ENCODE results near the gene RBBP4. TPM values are rescaled to one million over a fixed set of nuclear protein-coding genes. Genes with fewer than 3 reads are reported as not detected.

The RBBP4 gene
- total RNA-seq, 2 donors from 2014 or later, result 521 to 678 TPM

DNA sequence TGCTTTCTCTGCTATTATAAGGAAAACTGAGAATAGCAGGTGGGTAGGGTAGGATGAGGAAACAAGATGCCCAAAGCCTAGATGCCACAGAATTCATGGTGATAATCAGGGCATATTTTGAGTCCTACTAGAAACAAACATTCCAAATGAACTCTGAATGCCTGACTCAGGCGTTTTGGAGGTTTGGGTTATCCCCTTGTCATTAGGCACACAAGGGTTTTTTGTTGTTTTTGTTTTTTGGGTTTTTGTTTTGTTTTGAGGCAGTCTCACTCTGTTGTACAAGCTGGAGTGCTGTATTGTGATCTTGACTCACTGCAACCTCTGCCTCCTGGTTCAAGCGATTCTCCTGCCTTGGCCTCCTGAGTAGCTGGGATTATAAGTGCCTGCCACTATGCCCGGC is 32.4 kb downstream of the RBBP4 start:
- Histone ChIP-seq H3K4me3 (ENCODE audit: low read length) (no peak overlapping the region), H3K9me3 (ENCODE audit: control insufficient read depth, low read length) (no peaks in the 10 kb centered on the region), H3K36me3 (ENCODE audit: control insufficient read depth, insufficient read depth, low read length) (peaks cover 81% of the 10 kb centered on the region), H3K4me1 (ENCODE audit: control insufficient read depth, insufficient read depth, low read length) (no peaks in the 10 kb centered on the region), H3K27me3 (ENCODE audit: control insufficient read depth, insufficient read depth, low read length, poor library complexity, severe bottlenecking) (no peaks in the 10 kb centered on the region), H3K9ac (ENCODE audit: extremely low read depth, low read length, poor library complexity, severe bottlenecking) (no peak overlapping the region), H3K27ac (ENCODE audit: low read depth, low read length) (no peak overlapping the region)
- Mint-ChIP-seq H3K36me3 (ENCODE audit: low read depth) (peaks cover 72% of the 10 kb centered on the region), H3K4me1 (no peaks in the 10 kb centered on the region), H3K27me3 (ENCODE audit: insufficient read depth) (no peaks in the 10 kb centered on the region), H3K27ac (no peak overlapping the region), H3K9me3 (no peaks in the 10 kb centered on the region), H3K4me3 (no peak overlapping the region)
- WGBS, 2 experiments (ENCODE audit: insufficient coverage in 1 of 2, insufficient read length in 1 of 2), result 83 to 94% methylated on average over 2 to 3 of the region's 3 CpGs
- no peak for DNase-seq
- TF ChIP-seq, protein P1, sequence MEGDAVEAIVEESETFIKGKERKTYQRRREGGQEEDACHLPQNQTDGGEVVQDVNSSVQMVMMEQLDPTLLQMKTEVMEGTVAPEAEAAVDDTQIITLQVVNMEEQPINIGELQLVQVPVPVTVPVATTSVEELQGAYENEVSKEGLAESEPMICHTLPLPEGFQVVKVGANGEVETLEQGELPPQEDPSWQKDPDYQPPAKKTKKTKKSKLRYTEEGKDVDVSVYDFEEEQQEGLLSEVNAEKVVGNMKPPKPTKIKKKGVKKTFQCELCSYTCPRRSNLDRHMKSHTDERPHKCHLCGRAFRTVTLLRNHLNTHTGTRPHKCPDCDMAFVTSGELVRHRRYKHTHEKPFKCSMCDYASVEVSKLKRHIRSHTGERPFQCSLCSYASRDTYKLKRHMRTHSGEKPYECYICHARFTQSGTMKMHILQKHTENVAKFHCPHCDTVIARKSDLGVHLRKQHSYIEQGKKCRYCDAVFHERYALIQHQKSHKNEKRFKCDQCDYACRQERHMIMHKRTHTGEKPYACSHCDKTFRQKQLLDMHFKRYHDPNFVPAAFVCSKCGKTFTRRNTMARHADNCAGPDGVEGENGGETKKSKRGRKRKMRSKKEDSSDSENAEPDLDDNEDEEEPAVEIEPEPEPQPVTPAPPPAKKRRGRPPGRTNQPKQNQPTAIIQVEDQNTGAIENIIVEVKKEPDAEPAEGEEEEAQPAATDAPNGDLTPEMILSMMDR (conservative IDR thresholded peaks at IDR 0.05), result no peak

DNA sequence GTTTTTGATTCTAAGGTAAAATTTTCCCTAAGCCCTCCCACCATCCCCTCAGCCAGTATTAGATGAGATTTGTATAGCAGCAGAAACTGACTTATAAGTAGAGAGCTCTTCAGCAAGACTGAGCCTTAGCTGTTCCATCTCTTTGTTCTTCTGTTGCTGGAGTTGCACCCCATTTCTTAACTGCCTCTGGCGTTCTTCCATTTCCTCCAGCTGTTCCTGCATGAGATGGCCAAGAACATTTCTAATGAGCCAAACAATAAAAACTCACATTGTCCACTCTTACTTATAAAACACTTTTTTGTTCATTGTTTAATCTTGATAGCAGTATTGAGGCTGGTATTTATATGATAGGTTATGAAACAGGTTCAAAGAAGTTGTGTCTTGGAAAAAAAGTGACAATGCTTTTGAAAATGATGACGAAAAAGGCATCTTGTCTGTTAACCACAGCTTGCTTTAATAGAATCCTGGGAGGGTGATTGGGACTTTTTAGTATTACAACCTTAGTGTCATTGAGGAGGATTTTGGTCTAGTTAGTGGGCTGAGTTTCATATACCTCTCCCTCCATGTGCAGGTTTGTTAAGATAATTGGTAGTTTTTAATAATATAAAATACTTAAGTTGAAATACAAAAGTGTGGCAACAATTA is 33.3 kb downstream of the RBBP4 start:
- DNase-seq, result no peak
- Mint-ChIP-seq H3K27me3 (ENCODE audit: insufficient read depth) (no peaks in the 10 kb centered on the region), H3K4me3 (no peak overlapping the region), H3K27ac (peak overlapping the region; percentile 5), H3K4me1 (no peaks in the 10 kb centered on the region), H3K36me3 (ENCODE audit: low read depth) (peaks cover 66% of the 10 kb centered on the region), H3K9me3 (no peaks in the 10 kb centered on the region)
- Histone ChIP-seq H3K27me3 (ENCODE audit: control insufficient read depth, insufficient read depth, low read length, poor library complexity, severe bottlenecking) (no peaks in the 10 kb centered on the region), H3K9me3 (ENCODE audit: control insufficient read depth, low read length) (no peaks in the 10 kb centered on the region), H3K4me1 (ENCODE audit: control insufficient read depth, insufficient read depth, low read length) (no peaks in the 10 kb centered on the region), H3K36me3 (ENCODE audit: control insufficient read depth, insufficient read depth, low read length) (peaks cover 72% of the 10 kb centered on the region), H3K9ac (ENCODE audit: extremely low read depth, low read length, poor library complexity, severe bottlenecking) (no peak overlapping the region), H3K4me3 (ENCODE audit: low read length) (no peak overlapping the region), H3K27ac (ENCODE audit: low read depth, low read length) (no peak overlapping the region)
- TF ChIP-seq, protein P1 (conservative IDR thresholded peaks at IDR 0.05), result no peak
- 88 to 100% methylated on average over 1 to 2 of the region's 2 CpGs for WGBS, 2 experiments (ENCODE audit: insufficient coverage in 1 of 2, insufficient read length in 1 of 2)

DNA sequence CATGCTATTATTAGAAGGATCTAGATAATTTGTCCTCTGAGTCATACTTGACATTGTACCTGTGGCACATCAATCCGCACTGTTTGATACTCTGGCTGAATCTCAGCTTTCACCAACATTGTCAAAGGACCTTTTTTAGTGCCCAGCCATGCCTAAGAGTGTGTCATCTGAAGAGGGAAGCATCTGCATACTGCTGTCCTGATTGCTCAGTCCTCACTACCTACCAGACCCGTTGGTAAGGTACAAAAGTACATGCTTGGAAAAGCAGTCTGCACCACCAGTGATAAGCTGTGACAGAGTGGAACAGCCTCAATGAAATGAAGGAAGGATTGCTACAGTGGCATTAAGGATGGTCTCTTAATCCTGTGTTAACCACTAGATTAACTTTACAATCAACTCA is 34.5 kb downstream of the RBBP4 start:
- Histone ChIP-seq H3K36me3 (ENCODE audit: control insufficient read depth, insufficient read depth, low read length) (peaks cover 63% of the 10 kb centered on the region), H3K9ac (ENCODE audit: extremely low read depth, low read length, poor library complexity, severe bottlenecking) (no peak overlapping the region), H3K27me3 (ENCODE audit: control insufficient read depth, insufficient read depth, low read length, poor library complexity, severe bottlenecking) (no peaks in the 10 kb centered on the region), H3K4me3 (ENCODE audit: low read length) (no peak overlapping the region), H3K4me1 (ENCODE audit: control insufficient read depth, insufficient read depth, low read length) (no peaks in the 10 kb centered on the region), H3K9me3 (ENCODE audit: control insufficient read depth, low read length) (no peaks in the 10 kb centered on the region), H3K27ac (ENCODE audit: low read depth, low read length) (no peak overlapping the region)
- H3K27me3 Mint-ChIP-seq (ENCODE audit: insufficient read depth), result no peaks in the 10 kb centered on the region
- 95 to 100% methylated on average over 2 of the region's 2 CpGs for WGBS, 2 experiments (ENCODE audit: insufficient coverage in 1 of 2, insufficient read length in 1 of 2)
- peaks cover 59% of the 10 kb centered on the region for H3K36me3 Mint-ChIP-seq (ENCODE audit: low read depth)
- TF ChIP-seq, protein P1 (conservative IDR thresholded peaks at IDR 0.05), result no peak
- no peaks in the 10 kb centered on the region for H3K4me1 Mint-ChIP-seq
- H3K27ac Mint-ChIP-seq, result no peak overlapping the region
- no peak for DNase-seq
- H3K4me3 Mint-ChIP-seq, result no peak overlapping the region
- H3K9me3 Mint-ChIP-seq, result no peaks in the 10 kb centered on the region

All from endodermal cell (in vitro differentiated cells).